Fibroblast of mammary gland (primary cell): ENCODE measurements around the gene GTF3C2.

ENCODE experiments used
- DNase-seq: peaks from one replicate; pipeline ENCODE4 v3.0.0-alpha.2; 2010; ENCODE audit warnings: low read depth
- H3K4me3 ChIP-seq: 2 replicates; pipeline ENCODE4 v1.5.1; 2011; ENCODE audit warnings: low read depth, mild to moderate bottlenecking, low read length, moderate library complexity; ENCODE audit not compliant: control insufficient read depth
- CTCF ChIP-seq: conservative IDR thresholded peaks from 2 replicates; pipeline ENCODE4 v1.5.1; 2011; ENCODE audit warnings: low read depth, low read length, inconsistent platforms; ENCODE audit not compliant: control insufficient read depth, insufficient read depth

The GTF3C2 gene

DNA sequence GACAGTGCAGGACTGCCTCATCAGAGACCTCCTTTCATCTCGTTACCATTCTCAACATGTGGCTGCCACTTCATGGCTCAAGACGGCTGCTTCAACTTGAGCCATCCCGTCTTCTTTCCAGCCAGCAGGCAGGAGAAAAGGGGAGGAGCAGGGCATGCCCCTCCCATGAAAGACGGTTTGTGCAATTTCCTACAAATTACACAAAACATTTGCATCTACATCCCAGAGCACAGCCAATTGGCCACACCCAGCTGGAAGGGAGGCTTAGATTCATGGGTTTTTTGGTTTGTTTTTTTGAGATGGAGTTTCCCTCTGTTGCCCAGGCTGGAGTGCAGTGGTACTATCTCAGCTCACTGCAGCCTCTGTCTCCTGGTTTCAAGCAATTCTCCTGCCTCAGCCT is 60.1 kb downstream of the GTF3C2 start:
- TF ChIP-seq CTCF: no peak
- H3K4me3 ChIP-seq: no peak overlapping the region
- DNase-seq: peak; percentile 45

DNA sequence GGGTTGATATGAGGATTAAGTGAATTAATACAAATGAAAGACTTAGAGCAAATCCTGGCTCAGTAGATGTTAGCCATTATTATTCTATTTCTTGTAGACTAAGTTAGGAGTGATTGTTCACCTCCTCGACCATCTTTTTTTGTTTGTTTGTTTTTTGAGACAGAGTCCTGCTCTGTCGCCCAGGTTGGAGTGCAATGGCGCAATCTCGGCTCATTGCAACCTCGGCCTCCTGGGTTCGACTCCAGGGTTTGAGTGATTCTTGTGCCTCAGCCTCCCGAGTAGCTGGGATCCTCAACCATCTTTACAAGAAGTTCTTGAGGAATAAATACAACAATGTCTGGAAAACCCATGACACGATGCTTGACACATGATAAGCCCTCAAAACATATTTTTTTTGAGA is 61.6 kb downstream of the GTF3C2 start:
- no peak overlapping the region for H3K4me3 ChIP-seq
- no peak for DNase-seq
- no peak for TF ChIP-seq CTCF

DNA sequence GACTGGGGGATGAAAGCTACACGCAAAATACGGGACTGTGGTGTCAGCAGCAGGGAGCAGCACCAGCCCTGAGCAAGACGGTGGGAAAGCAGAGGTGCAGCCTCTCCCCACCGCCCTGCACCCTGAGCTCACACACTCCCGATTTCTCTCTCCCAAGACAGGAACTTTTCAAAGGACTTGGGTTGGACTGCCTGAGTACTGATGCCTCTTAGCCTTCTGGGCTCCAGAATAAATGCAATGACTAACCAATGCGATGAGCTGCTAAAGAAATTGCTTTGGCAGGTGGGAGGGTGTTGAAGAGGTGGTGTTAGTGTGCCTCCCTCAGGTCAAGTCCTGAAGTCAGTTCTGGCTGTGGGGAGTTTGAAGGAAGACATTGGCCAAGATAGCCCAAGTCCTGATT is 64.7 kb downstream of the GTF3C2 start:
- peak; percentile 2 for TF ChIP-seq CTCF
- DNase-seq: no peak

GRCh38 chr2:27290549-27290948 is 66.0 kb downstream of the GTF3C2 start:
- no peak for DNase-seq
- H3K4me3 ChIP-seq: no peak overlapping the region
- no peak for TF ChIP-seq CTCF

More for the DNA sequence above, 64.7 kb downstream of the GTF3C2 start:
- H3K4me3 ChIP-seq: no peak overlapping the region

- no peak for DNase-seq
- no peak for TF ChIP-seq CTCF
- no peak overlapping the region for H3K4me3 ChIP-seq
These were observed 68.0 kb downstream of the GTF3C2 start for GRCh38 chr2:27288610-27289009.

DNA sequence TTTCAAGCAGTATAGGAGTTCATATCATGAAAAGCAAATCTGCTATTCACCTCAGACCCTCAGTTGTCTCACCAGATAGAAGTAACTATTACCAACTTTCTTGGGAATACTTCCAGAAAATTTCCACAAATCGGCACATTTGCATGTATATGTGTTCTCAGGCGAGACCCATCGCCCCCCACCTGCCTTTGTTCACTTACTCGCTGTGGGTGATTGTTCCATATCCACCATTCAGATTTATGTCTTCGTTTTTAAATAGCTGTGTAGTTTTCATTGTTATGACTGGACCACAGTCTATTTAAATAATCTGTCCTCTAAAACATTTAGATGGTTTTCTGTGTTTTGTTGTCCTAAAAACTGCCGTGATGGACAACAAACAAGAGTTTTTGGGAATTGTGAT is 71.1 kb downstream of the GTF3C2 start:
- H3K4me3 ChIP-seq: no peak overlapping the region
- TF ChIP-seq CTCF: no peak
- no peak for DNase-seq

DNA sequence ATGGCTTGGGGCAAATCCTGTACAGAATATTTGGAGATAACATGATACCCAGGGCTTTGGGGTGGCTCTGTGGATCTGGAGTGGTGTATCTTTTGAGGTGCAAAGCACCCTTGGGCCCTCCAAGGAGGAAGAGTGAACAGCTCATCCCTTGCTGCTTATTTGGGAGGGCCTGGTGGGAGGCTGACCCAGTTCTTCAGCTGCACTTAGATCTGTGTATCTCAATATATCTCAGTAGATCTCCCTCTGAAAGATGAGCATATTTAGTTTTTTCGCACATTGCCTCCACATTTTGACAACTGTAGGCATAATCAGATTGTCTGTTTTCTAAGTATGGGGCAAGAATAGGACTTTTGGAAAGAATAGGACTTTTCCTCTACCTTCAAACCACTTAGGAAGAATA is 71.6 kb downstream of the GTF3C2 start:
- no peak for TF ChIP-seq CTCF
- no peak for DNase-seq

More for the DNA sequence above, 71.6 kb downstream of the GTF3C2 start:
- H3K4me3 ChIP-seq: no peak overlapping the region
